Measurements from ENCODE around the gene KCTD13. TPM values are rescaled to one million over a fixed set of nuclear protein-coding genes. Genes with fewer than 3 reads are reported as not detected.

KCTD13 gene
- total RNA-seq, 1 donor from 2014 or later = 58.2 TPM

DNA sequence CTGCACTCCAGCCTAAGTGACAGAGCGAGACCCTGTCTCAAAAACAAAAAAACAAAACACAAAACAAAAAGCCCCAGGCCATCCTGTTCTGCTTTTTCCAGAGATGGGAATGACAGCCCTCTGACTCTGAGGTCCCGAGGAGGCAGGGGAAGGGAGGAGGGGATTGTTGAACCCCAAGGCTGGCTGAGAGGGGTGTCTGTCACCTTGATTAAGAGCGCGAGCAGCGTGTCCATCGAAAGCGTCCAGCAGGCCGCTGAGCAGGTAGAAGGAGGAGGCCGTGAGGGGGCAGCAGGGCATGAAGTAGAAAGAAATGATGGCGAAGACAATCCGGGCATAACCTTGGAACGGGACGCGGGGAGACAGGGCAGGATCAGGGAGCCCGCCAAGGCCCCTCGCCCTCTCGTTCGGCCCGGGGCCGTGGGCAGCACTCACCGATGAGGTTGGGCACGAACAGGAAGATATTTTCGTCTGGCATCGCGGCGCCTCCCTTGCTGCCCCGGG is 63.6 kb downstream of the KCTD13 start:
- peaks cover 24% of the 10 kb centered on the region for H3K4me1 Mint-ChIP-seq (ENCODE audit: low read depth)
- DNase-seq (ENCODE audit: low spot score) = no peak
- no peaks in the 10 kb centered on the region for H3K27me3 Mint-ChIP-seq (ENCODE audit: insufficient read depth)
- H3K36me3 Mint-ChIP-seq (ENCODE audit: low read depth) = peaks cover 18% of the 10 kb centered on the region
- H3K9me3 Mint-ChIP-seq = no peaks in the 10 kb centered on the region
- intact Hi-C loops (cut with micrococcal nuclease) = loop anchor here (2.0 to 10.0 kb wide), 4 partner anchors 160 to 1210 kb away; partner anchors contain the start of genes FBRS, PRR14, ZNF646 and ZNF668
- peak overlapping the region; percentile 97 for H3K4me3 Mint-ChIP-seq
- H3K27ac Mint-ChIP-seq = peak overlapping the region; percentile 88

DNA sequence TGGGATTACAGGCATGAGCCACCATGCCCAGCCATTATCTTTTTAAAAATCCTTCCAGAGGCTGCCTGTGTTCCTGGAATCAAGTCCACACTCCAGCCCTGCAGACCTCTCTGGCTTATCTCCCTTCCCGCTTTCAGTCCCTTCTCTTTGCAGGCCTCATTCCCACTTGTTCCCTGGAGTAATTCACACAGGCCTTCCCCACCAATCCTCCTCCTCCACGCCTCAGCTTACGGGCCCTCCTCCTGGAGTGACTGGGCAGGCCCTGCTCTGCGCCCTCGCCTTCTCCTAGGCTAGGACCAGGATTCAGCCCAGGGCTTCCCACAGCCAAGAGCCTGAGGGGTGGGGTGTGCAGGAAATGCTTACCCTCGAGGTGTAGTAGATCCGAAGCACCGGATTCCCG is 65.8 kb downstream of the KCTD13 start:
- H3K27ac Mint-ChIP-seq = peak overlapping the region; percentile 52

GRCh38 chr16:29858974-29859373 is 67.1 kb downstream of the KCTD13 start:
- no peaks in the 10 kb centered on the region for H3K9me3 Mint-ChIP-seq
- peaks cover 24% of the 10 kb centered on the region for H3K4me1 Mint-ChIP-seq (ENCODE audit: low read depth)
- no peak overlapping the region for H3K27ac Mint-ChIP-seq
- DNase-seq (ENCODE audit: low spot score) = no peak
- peaks cover 18% of the 10 kb centered on the region for H3K36me3 Mint-ChIP-seq (ENCODE audit: low read depth)
- no peak overlapping the region for H3K4me3 Mint-ChIP-seq
- H3K27me3 Mint-ChIP-seq (ENCODE audit: insufficient read depth) = no peaks in the 10 kb centered on the region
- intact Hi-C loops (cut with micrococcal nuclease) = no loop called here

More for the DNA sequence above, 65.8 kb downstream of the KCTD13 start:
- Mint-ChIP-seq H3K4me3 (no peak overlapping the region), H3K27me3 (ENCODE audit: insufficient read depth) (no peaks in the 10 kb centered on the region), H3K4me1 (ENCODE audit: low read depth) (peaks cover 24% of the 10 kb centered on the region), H3K36me3 (ENCODE audit: low read depth) (peaks cover 18% of the 10 kb centered on the region), H3K9me3 (no peaks in the 10 kb centered on the region)
- intact Hi-C loops (cut with micrococcal nuclease) = loop anchor here (5.0 to 10.0 kb wide), 3 partner anchors 158 to 1212 kb away; partner anchors contain the start of genes FBRS, PRR14, ZNF646 and ZNF668
- DNase-seq (ENCODE audit: low spot score) = no peak

DNA sequence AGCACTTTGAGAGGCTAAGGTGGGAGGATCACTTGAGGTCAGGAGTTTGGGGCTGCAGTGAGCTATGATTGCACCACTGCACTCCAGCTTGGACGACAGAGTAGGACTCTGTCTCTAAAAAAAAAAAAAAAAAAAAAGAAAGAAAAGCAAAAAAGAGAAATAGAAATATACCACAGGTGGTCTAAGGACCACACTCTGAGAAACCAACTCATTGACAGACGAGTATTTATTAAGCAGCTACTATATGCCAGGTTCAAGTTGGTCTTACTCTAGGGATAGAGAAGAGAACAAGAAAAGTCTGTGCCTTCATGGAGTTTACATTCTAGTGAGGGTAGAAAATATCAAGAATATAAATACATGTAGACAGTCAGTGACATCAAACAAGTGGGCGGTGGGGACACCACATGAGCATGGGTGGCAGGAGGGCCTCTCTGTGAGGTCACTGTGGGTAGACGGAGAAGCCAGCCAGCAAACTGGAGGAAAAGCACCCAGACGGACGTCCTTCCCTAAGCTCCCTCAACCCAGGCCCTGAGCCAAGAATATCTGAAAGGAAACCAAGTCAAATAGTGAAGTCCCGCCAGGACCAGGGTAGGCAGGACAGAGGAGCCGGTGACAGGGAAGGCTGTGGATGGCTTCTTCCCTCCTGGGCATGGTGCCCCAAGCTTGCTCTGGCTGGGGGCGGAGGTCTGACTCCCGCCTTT is 67.7 kb downstream of the KCTD13 start:
- no peak for DNase-seq (ENCODE audit: low spot score)
- Mint-ChIP-seq H3K4me3 (no peak overlapping the region), H3K4me1 (ENCODE audit: low read depth) (peaks cover 19% of the 10 kb centered on the region), H3K36me3 (ENCODE audit: low read depth) (peaks cover 18% of the 10 kb centered on the region), H3K27me3 (ENCODE audit: insufficient read depth) (no peaks in the 10 kb centered on the region), H3K27ac (no peak overlapping the region), H3K9me3 (no peaks in the 10 kb centered on the region)
- intact Hi-C loops (cut with micrococcal nuclease) = no loop called here

- Mint-ChIP-seq H3K27me3 (ENCODE audit: insufficient read depth) (no peaks in the 10 kb centered on the region), H3K27ac (no peak overlapping the region), H3K36me3 (ENCODE audit: low read depth) (peaks cover 18% of the 10 kb centered on the region), H3K9me3 (no peaks in the 10 kb centered on the region), H3K4me3 (no peak overlapping the region), H3K4me1 (ENCODE audit: low read depth) (peaks cover 16% of the 10 kb centered on the region)
- intact Hi-C loops (cut with micrococcal nuclease) = no loop called here
- no peak for DNase-seq (ENCODE audit: low spot score)
These were observed 68.8 kb downstream of the KCTD13 start for GRCh38 chr16:29857133-29857760.

Other genes with a start within 250 kb of the KCTD13 start
- 6.3 and 6.5 TPM in 2 replicates for gene QPRT, start 247.0 kb downstream of the KCTD13 start, total RNA-seq
- 21.3 and 24.6 TPM in 2 replicates for gene C16orf54, start 180.2 kb downstream of the KCTD13 start, total RNA-seq
- not detected in 2 replicates for gene ZG16, start 148.0 kb downstream of the KCTD13 start, total RNA-seq
- 134 and 140 TPM in 2 replicates for gene KIF22, start 135.5 kb downstream of the KCTD13 start, total RNA-seq
- gene MAZ, start 119.7 kb downstream of the KCTD13 start, total RNA-seq = 365 and 380 TPM in 2 replicates
- 1.0 and 1.3 TPM in 2 replicates for gene PRRT2, start 114.0 kb downstream of the KCTD13 start, total RNA-seq
- 29.2 and 30.8 TPM in 2 replicates for gene PAGR1, start 110.1 kb downstream of the KCTD13 start, total RNA-seq
- 117 and 124 TPM in 2 replicates for gene MVP, start 105.8 kb downstream of the KCTD13 start, total RNA-seq
- 83.7 and 85.5 TPM in 2 replicates for gene CDIPT, start 63.0 kb downstream of the KCTD13 start, total RNA-seq
- 0.16 and 0.32 TPM in 2 replicates for gene SEZ6L2, start 26.7 kb downstream of the KCTD13 start, total RNA-seq
- 4.2 and 4.7 TPM in 2 replicates for gene ASPHD1, start 25.7 kb downstream of the KCTD13 start, total RNA-seq
- gene TMEM219, start 35.9 kb upstream of the KCTD13 start, total RNA-seq = 41.5 and 43.7 TPM in 2 replicates
- 38.5 and 39.7 TPM in 2 replicates for gene TAOK2, start 47.6 kb upstream of the KCTD13 start, total RNA-seq
- 48.8 and 50.1 TPM in 2 replicates for gene HIRIP3, start 69.4 kb upstream of the KCTD13 start, total RNA-seq
- 128 and 137 TPM in 2 replicates for gene INO80E, start 70.0 kb upstream of the KCTD13 start, total RNA-seq
- gene DOC2A, start 84.8 kb upstream of the KCTD13 start, total RNA-seq = 2.0 and 2.3 TPM in 2 replicates
- gene C16orf92, start 97.0 kb upstream of the KCTD13 start, total RNA-seq = not detected in 2 replicates
- gene TLCD3B, start 105.0 kb upstream of the KCTD13 start, total RNA-seq = 1.6 and 1.9 TPM in 2 replicates
- gene ALDOA, start 139.5 kb upstream of the KCTD13 start, total RNA-seq = 1,715 and 1,718 TPM in 2 replicates
- 133 and 147 TPM in 2 replicates for gene PPP4C, start 149.8 kb upstream of the KCTD13 start, total RNA-seq
- gene TBX6, start 165.7 kb upstream of the KCTD13 start, total RNA-seq = 1.6 and 1.8 TPM in 2 replicates
- 14.5 and 15.1 TPM in 2 replicates for gene YPEL3, start 170.0 kb upstream of the KCTD13 start, total RNA-seq
- 4.3 and 6.3 TPM in 2 replicates for gene GDPD3, start 187.3 kb upstream of the KCTD13 start, total RNA-seq
- 53.7 and 58.3 TPM in 2 replicates for gene MAPK3, start 197.0 kb upstream of the KCTD13 start, total RNA-seq